SU-DHL-6 (cell line): ENCODE data around the gene ENDOV.

Experiments
- H2AFZ ChIP-seq: fragments of 200-600 bp; sonication (generic); 2 replicates; pipeline ENCODE4 v1.6.1; 2014; ENCODE audit warnings: low read depth, mild to moderate bottlenecking, moderate library complexity, mixed read lengths, antibody characterized with exemption, low read length; ENCODE audit not compliant: severe bottlenecking
- H3F3A ChIP-seq: fragments of 200-600 bp; shearing (Covaris generic); 2 replicates; pipeline ENCODE4 v1.6.0; 2016; ENCODE audit warnings: antibody characterized with exemption, mild to moderate bottlenecking; ENCODE audit not compliant: insufficient read depth
- H3K27ac ChIP-seq: fragments of 200-600 bp; sonication (generic); 2 replicates; pipeline ENCODE4 v1.5.1; 2016; ENCODE audit warnings: low read depth, mild to moderate bottlenecking, low read length, moderate library complexity, mixed read lengths
- H3K27me3 ChIP-seq: fragments of 200-600 bp; sonication (generic), shearing (Covaris generic); 2 replicates; pipeline ENCODE4 v1.6.0; 2014; ENCODE audit warnings: mild to moderate bottlenecking, low read length
- H3K36me3 ChIP-seq: fragments of 200-600 bp; sonication (generic); 2 replicates; pipeline ENCODE4 v1.6.1; 2014; ENCODE audit warnings: mild to moderate bottlenecking, low read length, mixed read lengths
- H3K4me2 ChIP-seq: fragments of 300-600, 200-600 bp; shearing (Covaris generic), sonication (generic); 2 replicates; pipeline ENCODE4 v1.6.0; 2014; ENCODE audit warnings: low read length, low read depth, mild to moderate bottlenecking; ENCODE audit not compliant: poor library complexity, severe bottlenecking
- H3K4me3 ChIP-seq: fragments of 200-600 bp; sonication (generic); 2 replicates; pipeline ENCODE4 v1.5.1; 2014; ENCODE audit warnings: antibody characterized with exemption, low read length, mild to moderate bottlenecking, mixed read lengths; ENCODE audit not compliant: insufficient read depth, poor library complexity, severe bottlenecking
- H3K79me2 ChIP-seq: fragments of 200-600 bp; sonication (generic); 2 replicates; pipeline ENCODE4 v1.6.1; 2014; ENCODE audit warnings: mild to moderate bottlenecking, low read length, moderate library complexity; ENCODE audit not compliant: insufficient read depth
- H3K9ac ChIP-seq: fragments of 200-600 bp; sonication (generic); 2 replicates; pipeline ENCODE4 v1.7.0; 2014; ENCODE audit warnings: mild to moderate bottlenecking, low read length
- H3K9me2 ChIP-seq: fragments of 200-600 bp; sonication (generic); replicated peaks from 2 replicates; pipeline ENCODE4 v1.6.1; 2014; ENCODE audit warnings: low read length; ENCODE audit not compliant: insufficient read depth
- H3K9me3 ChIP-seq: fragments of 200-600 bp; sonication (generic); 2 replicates; pipeline ENCODE4 v1.6.1; 2014; ENCODE audit warnings: low read length, mixed read lengths; ENCODE audit not compliant: insufficient read depth
- H4K20me1 ChIP-seq: fragments of 200-600 bp; sonication (generic); 2 replicates; pipeline ENCODE4 v1.6.1; 2014; ENCODE audit warnings: low read depth, mild to moderate bottlenecking, antibody characterized with exemption, low read length, moderate library complexity, mixed read lengths
- EZH2phosphoT487 ChIP-seq: fragments of 200-600 bp; sonication (generic), shearing (Covaris generic); conservative IDR thresholded peaks from 2 replicates; pipeline ENCODE4 v1.6.1; 2018; ENCODE audit warnings: mild to moderate bottlenecking, antibody characterized with exemption, low read length, moderate library complexity, mixed read lengths
- TF ChIP-seq, protein P1 (sequence below): fragments of 200-600 bp; sonication (generic); IDR thresholded peaks from one replicate; pipeline ENCODE4 v1.5.1; 2017; ENCODE audit warnings: antibody characterized with exemption, mild to moderate bottlenecking, low read length, moderate library complexity; ENCODE audit not compliant: insufficient read depth, poor library complexity, severe bottlenecking

The ENDOV gene

DNA sequence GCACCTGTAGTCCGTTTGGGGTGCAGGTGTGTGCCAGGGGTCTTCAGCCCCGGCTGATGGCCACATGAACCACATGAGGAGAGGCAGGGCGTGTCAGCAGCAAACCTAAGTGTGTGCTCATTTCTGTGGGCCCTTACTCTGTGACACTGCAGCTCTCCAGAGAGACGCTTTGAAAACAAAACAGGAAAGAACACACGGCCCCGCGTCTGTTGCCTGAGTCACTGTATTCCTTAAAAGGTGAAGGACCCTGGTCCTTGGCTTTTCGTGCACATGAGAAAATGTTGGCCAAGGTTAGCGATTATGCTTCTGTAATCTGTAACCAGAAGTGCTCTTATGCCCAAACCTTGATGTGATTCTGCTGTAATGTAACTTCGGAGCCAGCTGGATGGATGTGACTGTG, 22.6 kb downstream of the ENDOV start:
- H2AFZ ChIP-seq, result no peak overlapping the region
- H3K4me2 ChIP-seq, result no peak overlapping the region
- H3K9me2 ChIP-seq, result no peaks in the 10 kb centered on the region
- H3K4me3 ChIP-seq, result no peak overlapping the region
- no peak overlapping the region for H3K9ac ChIP-seq
- H3K36me3 ChIP-seq, result no peaks in the 10 kb centered on the region
- H3K79me2 ChIP-seq, result no peaks in the 10 kb centered on the region
- H3K27ac ChIP-seq, result no peak overlapping the region
- H4K20me1 ChIP-seq, result no peaks in the 10 kb centered on the region
- TF ChIP-seq, protein P1, sequence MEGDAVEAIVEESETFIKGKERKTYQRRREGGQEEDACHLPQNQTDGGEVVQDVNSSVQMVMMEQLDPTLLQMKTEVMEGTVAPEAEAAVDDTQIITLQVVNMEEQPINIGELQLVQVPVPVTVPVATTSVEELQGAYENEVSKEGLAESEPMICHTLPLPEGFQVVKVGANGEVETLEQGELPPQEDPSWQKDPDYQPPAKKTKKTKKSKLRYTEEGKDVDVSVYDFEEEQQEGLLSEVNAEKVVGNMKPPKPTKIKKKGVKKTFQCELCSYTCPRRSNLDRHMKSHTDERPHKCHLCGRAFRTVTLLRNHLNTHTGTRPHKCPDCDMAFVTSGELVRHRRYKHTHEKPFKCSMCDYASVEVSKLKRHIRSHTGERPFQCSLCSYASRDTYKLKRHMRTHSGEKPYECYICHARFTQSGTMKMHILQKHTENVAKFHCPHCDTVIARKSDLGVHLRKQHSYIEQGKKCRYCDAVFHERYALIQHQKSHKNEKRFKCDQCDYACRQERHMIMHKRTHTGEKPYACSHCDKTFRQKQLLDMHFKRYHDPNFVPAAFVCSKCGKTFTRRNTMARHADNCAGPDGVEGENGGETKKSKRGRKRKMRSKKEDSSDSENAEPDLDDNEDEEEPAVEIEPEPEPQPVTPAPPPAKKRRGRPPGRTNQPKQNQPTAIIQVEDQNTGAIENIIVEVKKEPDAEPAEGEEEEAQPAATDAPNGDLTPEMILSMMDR, result no peak
- TF ChIP-seq EZH2phosphoT487, result no peak
- H3K27me3 ChIP-seq, result no peaks in the 10 kb centered on the region
- H3K9me3 ChIP-seq, result no peaks in the 10 kb centered on the region
- H3F3A ChIP-seq, result no peaks in the 10 kb centered on the region

DNA sequence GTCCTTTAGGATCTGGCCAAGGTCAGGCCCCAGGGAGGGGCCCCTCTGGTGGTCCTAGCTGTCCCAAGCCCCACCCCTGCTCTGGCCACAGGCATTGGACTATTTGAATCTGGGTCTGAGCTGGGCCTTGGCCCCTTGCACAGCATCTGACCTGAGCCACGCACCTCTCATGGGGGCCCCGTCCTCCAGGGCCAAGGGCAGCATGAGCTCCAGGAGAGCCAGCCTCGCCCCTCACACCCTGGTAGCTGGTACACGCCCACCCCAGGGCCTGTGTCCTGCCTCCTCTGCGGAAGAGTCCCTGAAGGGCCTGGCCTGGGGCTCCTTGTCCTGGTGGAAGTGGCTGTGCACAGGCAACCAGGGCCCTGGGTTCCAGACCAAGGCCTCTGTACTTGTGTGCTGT, 23.8 kb downstream of the ENDOV start:
- Histone ChIP-seq H3K4me3 (no peak overlapping the region), H2AFZ (no peak overlapping the region), H3K9me2 (no peaks in the 10 kb centered on the region), H3F3A (no peaks in the 10 kb centered on the region), H3K27me3 (no peaks in the 10 kb centered on the region), H4K20me1 (no peaks in the 10 kb centered on the region), H3K36me3 (no peaks in the 10 kb centered on the region), H3K27ac (no peak overlapping the region), H3K4me2 (no peak overlapping the region), H3K9me3 (no peaks in the 10 kb centered on the region), H3K9ac (no peak overlapping the region), H3K79me2 (no peaks in the 10 kb centered on the region)
- TF ChIP-seq, protein P1, result no peak
- no peak for TF ChIP-seq EZH2phosphoT487

DNA sequence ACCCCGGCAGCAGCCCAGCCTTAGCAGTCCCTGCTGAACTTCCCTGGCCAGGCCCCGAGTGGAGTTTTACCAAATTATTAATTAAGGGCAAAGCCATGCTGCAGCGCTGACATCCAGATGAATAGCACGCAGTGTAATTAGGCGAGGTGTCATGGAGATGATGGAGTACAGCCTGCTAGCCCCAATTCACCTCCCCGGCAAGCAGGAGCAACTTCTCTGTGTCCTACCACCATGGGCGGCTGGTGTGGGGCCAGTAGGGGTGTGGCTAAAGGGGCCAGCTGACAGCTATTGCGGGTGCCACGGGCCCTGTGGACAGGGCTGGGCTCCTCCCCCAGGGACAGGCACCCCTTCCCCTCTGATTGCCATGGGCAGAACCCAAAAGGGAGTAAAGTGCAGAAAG, 24.5 kb downstream of the ENDOV start:
- H3K27ac ChIP-seq, result no peak overlapping the region
- H3K4me2 ChIP-seq, result no peak overlapping the region

More for the DNA sequence above, 24.5 kb downstream of the ENDOV start:
- no peaks in the 10 kb centered on the region for H3K9me2 ChIP-seq
- no peaks in the 10 kb centered on the region for H4K20me1 ChIP-seq
- H3K79me2 ChIP-seq, result no peaks in the 10 kb centered on the region
- H3K9ac ChIP-seq, result no peak overlapping the region
- no peaks in the 10 kb centered on the region for H3F3A ChIP-seq
- H3K4me3 ChIP-seq, result no peak overlapping the region
- H3K36me3 ChIP-seq, result no peaks in the 10 kb centered on the region
- no peak overlapping the region for H2AFZ ChIP-seq
- no peaks in the 10 kb centered on the region for H3K27me3 ChIP-seq
- TF ChIP-seq EZH2phosphoT487, result no peak
- TF ChIP-seq, protein P1, result no peak
- no peaks in the 10 kb centered on the region for H3K9me3 ChIP-seq
